ENCODE measurements around the gene CBX8. TPM values are rescaled to one million over a fixed set of nuclear protein-coding genes. Genes with fewer than 3 reads are reported as not detected.

The CBX8 gene
- total and polyA plus RNA-seq, 2 of the 13 experiments (the other 11 are each of a cell fraction or from before 2014, with no cell fraction given): 0.34 to 12.6 TPM

- TF ChIP-seq NR0B2 (CRISPR knock-in tag; IDR thresholded peaks at IDR 0.05): peak; percentile 94
- no peak for TF ChIP-seq PAX8 (CRISPR knock-in tag; IDR thresholded peaks at IDR 0.05; ENCODE audit: borderline replicate concordance)
- no peak for TF ChIP-seq TGIF2 (CRISPR knock-in tag; IDR thresholded peaks at IDR 0.05)
- peak; percentile 94; the same call in 1 of the 2 replicates for TF ChIP-seq ZNF253 (CRISPR knock-in tag; IDR thresholded peaks at IDR 0.05; ENCODE audit: borderline replicate concordance)
- TF ChIP-seq BCL6 (CRISPR knock-in tag; IDR thresholded peaks at IDR 0.05): peak; percentile 66
- TF ChIP-seq ZMYM3 (CRISPR knock-in tag; IDR thresholded peaks at IDR 0.05): no peak
- TF ChIP-seq ARNT2 (CRISPR knock-in tag; IDR thresholded peaks at IDR 0.05; ENCODE audit: low read depth): peak; percentile 96
- peak; percentile 85 for TF ChIP-seq HOXA3 (CRISPR knock-in tag; IDR thresholded peaks at IDR 0.05)
- TF ChIP-seq, protein P1, sequence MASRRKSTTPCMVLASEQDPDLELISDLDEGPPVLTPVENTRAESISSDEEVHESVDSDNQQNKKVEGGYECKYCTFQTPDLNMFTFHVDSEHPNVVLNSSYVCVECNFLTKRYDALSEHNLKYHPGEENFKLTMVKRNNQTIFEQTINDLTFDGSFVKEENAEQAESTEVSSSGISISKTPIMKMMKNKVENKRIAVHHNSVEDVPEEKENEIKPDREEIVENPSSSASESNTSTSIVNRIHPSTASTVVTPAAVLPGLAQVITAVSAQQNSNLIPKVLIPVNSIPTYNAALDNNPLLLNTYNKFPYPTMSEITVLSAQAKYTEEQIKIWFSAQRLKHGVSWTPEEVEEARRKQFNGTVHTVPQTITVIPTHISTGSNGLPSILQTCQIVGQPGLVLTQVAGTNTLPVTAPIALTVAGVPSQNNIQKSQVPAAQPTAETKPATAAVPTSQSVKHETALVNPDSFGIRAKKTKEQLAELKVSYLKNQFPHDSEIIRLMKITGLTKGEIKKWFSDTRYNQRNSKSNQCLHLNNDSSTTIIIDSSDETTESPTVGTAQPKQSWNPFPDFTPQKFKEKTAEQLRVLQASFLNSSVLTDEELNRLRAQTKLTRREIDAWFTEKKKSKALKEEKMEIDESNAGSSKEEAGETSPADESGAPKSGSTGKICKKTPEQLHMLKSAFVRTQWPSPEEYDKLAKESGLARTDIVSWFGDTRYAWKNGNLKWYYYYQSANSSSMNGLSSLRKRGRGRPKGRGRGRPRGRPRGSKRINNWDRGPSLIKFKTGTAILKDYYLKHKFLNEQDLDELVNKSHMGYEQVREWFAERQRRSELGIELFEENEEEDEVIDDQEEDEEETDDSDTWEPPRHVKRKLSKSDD (CRISPR knock-in tag; IDR thresholded peaks at IDR 0.05; ENCODE audit: low read depth): peak; percentile 84; the same call in 1 of the 2 replicates
- peak; percentile 85; the same call in 1 of the 2 replicates for TF ChIP-seq ZNF761 (CRISPR knock-in tag; conservative IDR thresholded peaks at IDR 0.05)
- no peak for TF ChIP-seq HOXD1 (CRISPR knock-in tag; IDR thresholded peaks at IDR 0.05)
- TF ChIP-seq ZNF704 (CRISPR knock-in tag; IDR thresholded peaks at IDR 0.05; ENCODE audit: borderline replicate concordance): peak; percentile 69; the same call in 1 of the 2 replicates
- peak; percentile 40 for TF ChIP-seq YY1 (IDR thresholded peaks at IDR 0.05; ENCODE audit: insufficient read depth, insufficient replicate concordance, low read depth, low read length)
- peak; percentile 80; the same call in 1 of the 2 replicates for TF ChIP-seq ZNF746 (CRISPR knock-in tag; IDR thresholded peaks at IDR 0.05)
- peak; percentile 93 for TF ChIP-seq HIVEP1 (CRISPR knock-in tag; IDR thresholded peaks at IDR 0.05)
- TF ChIP-seq ZBTB49 (CRISPR knock-in tag; IDR thresholded peaks at IDR 0.05; ENCODE audit: borderline replicate concordance): no peak
- peak; percentile 97 for TF ChIP-seq MAX (IDR thresholded peaks at IDR 0.05)
- peak; percentile 79 for TF ChIP-seq ZNF501 (CRISPR knock-in tag; IDR thresholded peaks at IDR 0.05)
- TF ChIP-seq ZNF83 (CRISPR knock-in tag; IDR thresholded peaks at IDR 0.05; ENCODE audit: borderline replicate concordance): 0 out of 2 replicates have a peak, but pooled peaks have one; percentile 44
- TF ChIP-seq, protein P2, sequence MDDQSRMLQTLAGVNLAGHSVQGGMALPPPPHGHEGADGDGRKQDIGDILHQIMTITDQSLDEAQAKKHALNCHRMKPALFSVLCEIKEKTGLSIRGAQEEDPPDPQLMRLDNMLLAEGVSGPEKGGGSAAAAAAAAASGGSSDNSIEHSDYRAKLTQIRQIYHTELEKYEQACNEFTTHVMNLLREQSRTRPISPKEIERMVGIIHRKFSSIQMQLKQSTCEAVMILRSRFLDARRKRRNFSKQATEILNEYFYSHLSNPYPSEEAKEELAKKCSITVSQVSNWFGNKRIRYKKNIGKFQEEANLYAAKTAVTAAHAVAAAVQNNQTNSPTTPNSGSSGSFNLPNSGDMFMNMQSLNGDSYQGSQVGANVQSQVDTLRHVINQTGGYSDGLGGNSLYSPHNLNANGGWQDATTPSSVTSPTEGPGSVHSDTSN (CRISPR knock-in tag; IDR thresholded peaks at IDR 0.05; ENCODE audit: borderline replicate concordance): no peak
These were observed 7.3 kb upstream of the CBX8 start (continued) for GRCh38 chr17:79803997-79804855.

Data from HepG2 (cell line).